ENCODE results near the gene QSOX1.

Gene QSOX1

GRCh38 chr1:180150982-180151381 is 3.7 kb upstream of the QSOX1 start:
- DNase-seq: peak; percentile 67

- DNase-seq: peak; percentile 98
Observed at GRCh38 chr1:180151508-180151907, 3.2 kb upstream of the QSOX1 start.

DNA sequence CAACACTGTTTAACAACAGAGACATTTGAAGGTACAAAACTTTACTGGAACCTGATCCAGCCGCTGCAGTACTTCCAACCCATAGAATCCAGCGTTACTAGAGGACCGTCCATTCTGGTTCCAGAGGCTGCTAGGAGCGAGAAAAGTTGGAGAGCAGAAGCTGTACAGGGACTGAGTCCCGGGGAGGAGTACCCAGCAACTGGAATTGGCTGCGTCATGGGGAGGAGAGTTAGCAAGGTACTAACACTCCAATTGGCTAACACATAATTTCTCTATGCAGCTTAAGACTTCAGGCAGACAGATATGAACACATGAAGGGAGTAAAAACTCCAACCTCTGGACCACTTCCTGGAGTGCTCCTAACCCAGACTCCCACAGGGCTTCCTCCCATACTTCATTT is 2.1 kb upstream of the QSOX1 start:
- no peak for DNase-seq

GRCh38 chr1:180153032-180153431 is 1.6 kb upstream of the QSOX1 start:
- no peak for DNase-seq

GRCh38 chr1:180154003-180154324 is 705 bp upstream of the QSOX1 start:
- no peak for DNase-seq

- DNase-seq: peak; percentile 33
Observed at GRCh38 chr1:180155182-180155682, 563 bp downstream of the QSOX1 start.

DNA sequence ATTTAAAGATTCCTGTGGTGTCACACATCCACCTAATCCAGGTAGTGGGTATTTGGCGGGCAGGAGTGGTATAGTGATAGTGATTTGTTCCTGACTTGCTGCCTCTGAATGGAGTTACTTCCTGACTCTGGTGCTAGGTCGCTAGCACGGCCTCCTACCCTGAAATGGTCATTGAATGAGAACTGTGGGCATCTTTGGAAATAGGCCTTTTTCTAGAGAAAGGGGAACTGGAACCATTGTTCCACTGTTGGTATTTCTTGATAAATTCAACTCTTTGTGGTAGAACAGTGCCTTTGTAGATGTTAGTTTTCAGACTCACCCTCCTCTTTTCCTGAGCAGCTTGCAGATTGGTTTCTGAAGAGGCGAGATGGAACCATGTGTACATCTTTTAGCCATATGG is 1.5 kb downstream of the QSOX1 start:
- DNase-seq: no peak

GRCh38 chr1:180156631-180157091 is 2.0 kb downstream of the QSOX1 start:
- DNase-seq: peak; percentile 66

- DNase-seq: peak; percentile 70
Observed at GRCh38 chr1:180157108-180157507, 2.4 kb downstream of the QSOX1 start.

- no peak for DNase-seq
Observed at GRCh38 chr1:180157576-180158057, 2.9 kb downstream of the QSOX1 start.

- DNase-seq: no peak
Observed at GRCh38 chr1:180158149-180159147, 3.8 kb downstream of the QSOX1 start.

DNA sequence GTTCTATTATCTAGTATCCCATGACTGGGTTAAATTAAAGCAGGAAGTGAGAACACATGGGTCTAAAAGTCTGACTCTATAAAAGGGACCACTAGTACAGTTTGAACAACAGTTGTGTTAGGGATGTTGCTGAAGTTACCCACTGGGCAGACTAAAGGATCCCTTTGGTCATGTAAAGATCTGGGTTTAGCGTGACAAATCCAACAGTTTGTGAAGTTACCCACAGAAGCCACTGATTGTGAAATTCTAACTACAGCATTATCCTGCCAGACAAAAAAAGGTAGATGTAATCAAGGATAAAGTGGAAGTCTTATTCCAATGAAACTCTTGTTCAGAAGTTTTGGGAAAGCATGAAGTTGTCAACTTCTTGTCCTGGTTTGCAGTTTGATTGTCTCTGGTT is 5.7 kb downstream of the QSOX1 start:
- DNase-seq: no peak

DNA sequence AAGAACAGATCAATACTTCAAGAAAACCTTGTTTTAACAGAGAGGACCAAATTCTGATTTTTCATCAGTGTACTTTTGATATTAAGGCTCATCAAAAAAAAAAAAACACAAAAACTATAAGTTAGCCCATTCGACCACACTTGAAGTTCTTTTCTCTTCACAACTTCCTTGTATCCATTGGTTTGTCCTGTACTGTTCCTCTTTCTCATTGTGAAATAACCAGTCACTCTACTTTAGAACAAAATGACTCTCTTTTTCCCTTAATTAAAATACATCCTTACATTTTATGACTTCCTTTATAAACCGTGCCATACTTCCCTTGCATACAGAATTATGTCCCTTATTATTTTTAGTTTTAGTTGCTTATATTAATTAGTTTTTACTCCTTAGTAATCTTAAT is 8.4 kb downstream of the QSOX1 start:
- DNase-seq: no peak

GRCh38 chr1:180165096-180165495 is 10.4 kb downstream of the QSOX1 start:
- DNase-seq: no peak

- no peak for DNase-seq
Observed at GRCh38 chr1:180165509-180166435, 11.1 kb downstream of the QSOX1 start.

DNA sequence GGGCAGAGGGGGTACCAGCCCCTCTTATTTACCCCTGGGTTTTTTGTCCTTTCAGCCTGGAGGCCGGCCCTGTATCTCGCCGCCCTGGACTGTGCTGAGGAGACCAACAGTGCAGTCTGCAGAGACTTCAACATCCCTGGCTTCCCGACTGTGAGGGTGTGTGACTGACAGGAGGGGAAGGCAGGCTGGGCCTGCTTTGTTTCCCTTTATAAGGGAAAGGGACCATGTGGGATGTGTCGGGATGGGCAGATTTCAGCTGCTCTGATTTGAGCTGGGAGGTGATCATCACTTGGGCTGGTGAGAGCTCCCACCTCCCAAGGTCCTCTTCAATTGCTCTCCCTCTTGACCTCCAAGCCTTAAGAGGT is 11.7 kb downstream of the QSOX1 start:
- DNase-seq: no peak

- no peak for DNase-seq
Observed at GRCh38 chr1:180167021-180167701, 12.5 kb downstream of the QSOX1 start.

DNA sequence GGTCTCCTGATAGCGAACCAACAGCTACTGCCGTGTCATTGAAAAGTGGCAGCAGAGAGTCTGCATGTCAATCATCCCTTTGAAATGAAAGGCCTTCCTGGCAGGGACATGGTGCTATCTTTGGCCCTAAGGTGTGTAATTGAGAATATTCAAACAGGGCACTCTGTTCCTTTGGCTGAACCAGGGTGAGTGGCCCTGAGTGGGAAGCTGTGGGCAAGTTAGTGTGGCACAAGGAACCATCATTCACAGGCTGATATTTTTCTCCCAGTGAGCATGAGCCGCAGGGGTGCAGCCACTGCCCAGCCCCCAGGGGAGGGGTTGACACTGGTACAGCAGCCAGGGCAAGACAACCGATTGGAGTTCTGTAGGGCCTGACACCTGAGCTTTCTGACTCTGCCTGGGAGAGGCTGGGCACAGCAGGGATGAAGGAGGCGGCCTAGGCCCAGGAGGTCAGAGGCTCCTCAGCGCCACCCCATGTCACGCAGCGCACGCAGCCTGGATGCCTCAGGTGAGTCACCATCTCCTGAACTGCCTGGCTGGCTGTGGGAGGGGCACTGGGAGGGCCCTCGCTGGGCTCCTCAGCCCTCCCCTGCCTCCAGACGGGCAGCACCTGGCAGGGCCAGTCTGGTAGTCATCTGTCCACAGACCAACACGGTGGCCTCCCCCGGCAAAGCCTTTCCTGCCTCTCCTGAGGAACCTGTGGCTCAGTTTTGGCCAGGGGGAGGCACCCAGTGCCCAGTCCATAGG is 13.2 kb downstream of the QSOX1 start:
- DNase-seq: peak; percentile 24

- peak; percentile 49 for DNase-seq
Observed at GRCh38 chr1:180168786-180169639, 14.3 kb downstream of the QSOX1 start.

GRCh38 chr1:180169640-180170195 is 15.0 kb downstream of the QSOX1 start:
- no peak for DNase-seq

Measured in EL (cell line).